Measurements from ENCODE around the gene NIFK. TPM values are rescaled to one million over a fixed set of nuclear protein-coding genes. Genes with fewer than 3 reads are reported as not detected.

Gene NIFK
- total RNA-seq, 1 donor from 2014 or later = 22.2 TPM

Other genes starting within 250 kb of the NIFK start
- 28.8 TPM for gene RNU4ATAC, start 206.0 kb downstream of the NIFK start, total RNA-seq
- 58.3 TPM for gene CLASP1, start 87.4 kb downstream of the NIFK start, total RNA-seq
- 32.8 TPM for gene TSN, start 18.8 kb upstream of the NIFK start, total RNA-seq

Data from Right ventricle myocardium superior (tissue), 1 donor.